GOT3 (cell line): ENCODE results near the gene IL13RA1.
"Not testable (repeated sequence)": the region's sequence is repeated elsewhere in the genome, so short reads cannot be mapped to it uniquely, and the experiment has no call there.

ENCODE experiments used
- DNase-seq: peaks from one replicate; lab custom pipeline; 2025; ENCODE audit warnings: mixed read lengths; lab: John Stamatoyannopoulos, UW

Gene IL13RA1

GRCh38 chrX:118729042-118729652 lies 1.7 kb downstream of the IL13RA1 start:
- no peak for DNase-seq

- DNase-seq = no peak
These were observed 3.3 kb downstream of the IL13RA1 start for GRCh38 chrX:118730500-118731247.

GRCh38 chrX:118732551-118732950 lies 5.1 kb downstream of the IL13RA1 start:
- not testable (repeated sequence) for DNase-seq

DNA sequence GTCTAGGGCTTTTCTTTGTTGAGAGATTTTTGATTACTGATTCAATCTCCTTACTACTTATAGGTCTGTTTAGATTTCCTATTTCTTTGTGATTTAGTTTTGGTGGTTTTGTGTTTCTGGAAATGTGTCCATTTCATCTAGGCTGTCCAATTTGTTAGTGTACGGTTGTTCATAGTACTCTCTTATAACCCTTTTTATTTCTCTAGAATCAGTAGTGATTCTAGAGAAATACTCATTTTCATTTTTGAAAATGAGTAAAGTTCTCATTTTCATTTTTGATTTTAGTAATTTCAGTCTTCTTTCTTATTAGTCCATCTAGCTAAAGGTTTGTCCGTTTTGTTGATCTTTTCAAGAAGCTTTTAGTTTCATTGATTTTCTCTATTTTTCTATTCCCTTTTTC lies 7.5 kb downstream of the IL13RA1 start:
- DNase-seq = no peak

GRCh38 chrX:118736394-118737010 lies 9.1 kb downstream of the IL13RA1 start:
- DNase-seq = no peak

GRCh38 chrX:118739577-118739976 lies 12.2 kb downstream of the IL13RA1 start:
- no peak for DNase-seq

GRCh38 chrX:118740276-118740889 lies 13.0 kb downstream of the IL13RA1 start:
- DNase-seq = no peak

DNA sequence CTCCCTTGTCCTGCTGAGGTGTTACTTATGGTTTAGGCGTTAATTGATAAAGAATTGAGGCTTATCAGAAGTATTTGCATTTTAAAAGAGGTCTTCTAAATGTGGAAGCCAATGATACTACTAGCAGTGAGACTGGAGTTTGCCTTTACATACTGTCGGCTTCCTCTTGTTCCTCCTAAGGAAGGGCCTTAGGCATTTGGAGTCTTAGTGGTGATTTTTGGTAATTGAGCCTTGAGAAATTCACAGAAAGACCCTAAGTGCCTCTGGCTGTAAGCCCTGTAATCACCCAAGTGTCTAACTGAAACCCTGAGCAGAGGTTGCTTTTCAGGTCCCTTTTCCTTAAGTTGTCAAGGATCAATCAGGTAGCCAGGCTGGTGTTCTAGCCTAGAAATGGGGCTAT lies 14.8 kb downstream of the IL13RA1 start:
- DNase-seq = no peak

DNA sequence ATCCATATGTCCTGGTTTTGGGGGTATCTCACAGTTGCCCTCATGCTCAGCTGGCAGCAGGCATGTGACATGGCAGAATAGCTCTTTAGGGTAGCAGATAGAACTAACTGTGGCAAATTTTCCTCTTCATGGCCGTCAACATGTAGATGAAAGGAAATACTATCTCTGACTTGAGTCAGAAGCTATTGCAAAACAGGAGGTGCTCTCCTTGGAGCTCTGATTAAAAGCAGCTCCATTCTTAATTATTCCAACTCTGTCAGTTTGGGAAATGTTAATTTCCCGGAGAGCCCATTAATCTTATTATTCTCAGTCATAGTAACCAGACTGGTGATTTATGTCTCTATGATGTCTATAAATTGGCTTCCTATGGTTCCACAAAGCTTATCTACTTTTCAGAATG lies 18.2 kb downstream of the IL13RA1 start:
- no peak for DNase-seq

- DNase-seq = no peak
These were observed 24.8 kb downstream of the IL13RA1 start for GRCh38 chrX:118751950-118752783.

- DNase-seq = no peak
These were observed 28.2 kb downstream of the IL13RA1 start for GRCh38 chrX:118755633-118756032.

DNA sequence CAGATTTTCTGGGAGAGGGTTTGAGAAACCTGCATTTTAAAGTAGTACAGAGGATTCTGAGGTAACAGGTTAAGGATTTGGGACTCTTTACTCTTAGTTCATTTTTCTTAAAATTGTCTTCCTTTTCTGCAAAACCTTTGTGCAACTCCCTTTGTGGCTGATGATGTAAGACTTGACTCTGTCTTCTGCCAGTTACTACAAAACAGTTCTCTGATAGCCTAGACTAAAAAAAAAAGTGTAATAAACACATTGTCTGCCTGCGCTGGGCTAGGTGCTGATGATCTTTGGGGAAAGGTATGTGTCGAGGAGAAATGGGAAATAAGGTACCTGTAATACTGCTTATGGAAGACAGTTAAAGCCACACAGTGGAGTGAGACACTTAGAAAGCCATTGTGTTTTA lies 28.7 kb downstream of the IL13RA1 start:
- DNase-seq = no peak

DNA sequence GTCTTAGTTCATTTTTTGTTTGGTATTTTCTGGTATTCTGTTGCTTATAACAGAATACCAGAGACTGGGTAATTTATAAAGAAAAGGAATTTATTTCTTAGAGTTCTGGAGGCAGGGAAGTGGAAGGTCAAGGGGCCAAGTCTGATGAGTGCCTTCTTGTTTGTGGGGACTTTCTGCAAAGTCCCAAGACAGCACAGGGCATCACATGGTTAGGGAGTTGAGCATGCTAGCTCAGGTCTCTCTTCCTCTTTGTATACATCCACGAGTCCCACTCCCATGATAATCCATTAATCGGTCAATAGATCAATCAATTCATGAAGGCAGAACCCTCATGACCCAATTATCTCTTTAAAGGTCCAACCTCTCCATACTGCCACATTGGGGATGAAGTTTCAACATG lies 31.1 kb downstream of the IL13RA1 start:
- DNase-seq = no peak

DNA sequence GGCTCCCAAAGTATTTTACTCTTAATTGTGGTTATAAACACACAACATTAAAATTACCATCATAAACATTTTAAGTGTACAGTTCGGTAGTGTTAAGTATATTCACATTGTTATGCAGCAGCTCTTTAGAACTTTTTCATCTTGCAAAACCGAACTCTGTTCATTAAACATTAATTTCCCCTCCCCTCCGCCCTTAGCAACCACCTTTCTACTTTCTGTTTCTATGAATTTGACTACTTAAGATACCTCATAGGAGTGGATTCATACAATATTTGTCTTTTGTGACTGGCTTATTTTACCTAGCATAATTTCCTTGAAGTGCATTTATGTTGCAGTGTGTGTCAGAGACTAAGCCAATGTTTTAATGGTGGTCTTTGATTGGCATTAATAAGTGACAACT lies 32.6 kb downstream of the IL13RA1 start:
- DNase-seq = no peak

DNA sequence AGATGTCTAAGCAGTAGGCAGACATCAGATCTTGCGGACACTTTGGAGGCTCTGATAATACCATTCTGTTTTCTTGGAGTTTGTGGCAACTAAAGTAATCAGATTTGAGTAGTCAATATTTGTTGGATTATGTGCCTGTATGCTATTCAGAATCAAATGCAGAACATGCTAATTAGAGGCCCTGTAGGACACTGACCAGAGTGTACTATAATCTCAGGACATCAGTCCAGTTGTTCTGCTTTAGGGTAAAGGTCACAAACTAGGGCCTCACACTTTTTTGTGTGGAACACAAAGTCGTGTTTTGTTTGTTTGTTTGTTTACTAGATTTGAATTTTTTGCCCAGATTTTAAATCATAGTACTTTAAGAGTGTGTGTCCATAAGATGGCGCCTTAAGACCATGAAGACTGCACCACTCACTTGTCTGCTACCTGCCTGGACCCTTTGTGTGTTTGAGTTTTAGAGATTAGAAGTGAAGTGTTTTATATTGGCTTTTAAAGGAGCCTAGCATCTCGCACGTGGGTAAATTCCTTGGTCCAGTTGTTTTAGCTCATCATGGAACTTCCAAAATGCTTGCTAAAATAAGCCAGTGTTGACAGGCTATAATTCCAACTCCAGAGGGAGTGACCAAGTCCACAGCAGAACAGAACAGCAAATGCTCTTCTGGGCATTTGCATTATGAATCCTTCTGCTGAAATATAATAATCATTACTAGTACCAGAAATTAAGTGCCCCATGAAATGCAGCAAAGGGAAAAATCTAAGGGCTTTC lies 34.7 kb downstream of the IL13RA1 start:
- no peak for DNase-seq

DNA sequence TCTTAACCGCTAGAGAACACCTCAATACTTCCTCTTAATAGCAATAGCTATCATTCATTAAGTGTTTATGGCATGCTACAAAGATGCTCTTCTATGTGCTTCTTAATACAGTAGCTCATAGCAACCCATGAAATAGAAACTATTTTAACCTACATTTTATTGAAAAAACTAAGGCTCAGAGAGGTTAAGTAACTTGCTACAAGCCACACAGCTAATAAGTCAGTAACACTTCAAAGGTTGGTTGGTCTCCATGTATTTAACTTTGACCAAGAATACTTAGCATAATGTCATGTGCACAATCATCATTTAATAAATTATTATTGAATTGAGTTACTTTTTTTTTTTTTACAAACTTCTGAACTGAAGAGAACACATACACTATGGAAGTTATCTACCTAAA lies 36.1 kb downstream of the IL13RA1 start:
- no peak for DNase-seq

DNA sequence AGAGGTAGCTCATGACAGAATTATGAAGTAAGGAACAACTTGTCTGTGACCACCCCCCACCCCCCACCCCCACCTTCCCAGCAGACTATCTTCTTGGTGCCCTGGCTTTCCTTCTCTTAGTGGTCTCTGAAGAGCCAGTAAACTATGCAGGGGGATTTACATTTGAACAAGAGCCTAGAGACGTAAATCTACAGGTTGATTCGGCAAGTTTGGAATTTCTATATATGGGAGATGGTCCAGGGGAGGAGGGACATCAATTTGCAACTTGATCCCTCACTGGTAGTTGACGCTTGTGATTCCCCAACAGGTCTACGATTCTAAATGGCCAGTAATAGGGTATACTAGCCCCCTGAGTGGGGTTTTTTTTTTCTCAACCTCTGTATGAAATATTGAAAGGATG lies 36.7 kb downstream of the IL13RA1 start:
- DNase-seq = no peak

- DNase-seq = no peak
These were observed 42.8 kb downstream of the IL13RA1 start for GRCh38 chrX:118770133-118770760.

GRCh38 chrX:118772051-118772450 lies 44.6 kb downstream of the IL13RA1 start:
- DNase-seq = no peak

GRCh38 chrX:118773782-118774181 lies 46.4 kb downstream of the IL13RA1 start:
- DNase-seq = no peak

GRCh38 chrX:118779581-118779980 lies 52.2 kb downstream of the IL13RA1 start:
- DNase-seq = no peak
